ENCODE results near the gene RNF220.
"Not testable (repeated sequence)": the region's sequence is repeated elsewhere in the genome, so short reads cannot be mapped to it uniquely, and the experiment has no call there.

Gene RNF220

DNA sequence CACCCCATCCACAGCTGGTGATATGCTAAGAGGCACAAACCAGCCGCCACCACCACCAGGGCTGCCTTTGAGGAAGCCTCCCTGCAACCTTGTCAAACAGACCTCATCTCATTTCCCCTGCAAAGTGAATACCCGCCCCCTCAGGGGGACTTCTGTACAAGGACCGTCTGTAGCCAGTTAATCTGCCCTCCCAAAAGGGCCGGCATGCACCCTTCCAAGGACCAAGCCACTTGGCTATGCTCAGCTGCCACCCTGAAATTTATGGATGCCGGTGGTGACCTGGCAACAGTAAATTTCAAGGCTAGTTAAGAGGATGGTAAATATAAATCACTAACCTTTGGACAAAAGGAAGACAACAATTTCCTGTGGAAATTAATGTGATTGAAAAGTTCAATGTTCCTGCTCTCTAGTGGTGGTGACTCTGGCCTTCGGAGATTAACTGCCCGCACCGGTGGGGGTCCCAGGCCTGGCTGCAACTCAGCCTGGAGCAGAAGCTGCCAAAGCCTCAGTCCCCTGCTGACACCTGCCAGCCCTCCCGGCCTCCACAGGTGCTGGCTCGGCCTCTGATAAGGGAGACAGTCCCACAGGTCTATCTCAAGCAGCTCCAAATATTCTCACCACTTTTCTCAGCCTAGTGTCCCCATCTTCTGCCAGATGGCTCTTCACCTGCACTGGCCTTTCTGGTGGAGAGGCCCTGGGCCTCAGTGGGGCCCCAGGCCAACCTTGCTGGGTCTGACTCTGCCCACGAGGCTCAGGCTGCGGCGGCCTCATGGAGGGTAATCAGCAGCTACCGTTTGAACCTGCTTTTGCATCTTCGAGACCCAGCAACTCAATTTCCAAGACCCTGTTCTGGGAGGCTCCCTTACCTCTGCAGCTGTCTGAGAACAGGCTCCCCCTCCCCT, 257.0 kb downstream of the RNF220 start:
- DNase-seq = no peak

DNA sequence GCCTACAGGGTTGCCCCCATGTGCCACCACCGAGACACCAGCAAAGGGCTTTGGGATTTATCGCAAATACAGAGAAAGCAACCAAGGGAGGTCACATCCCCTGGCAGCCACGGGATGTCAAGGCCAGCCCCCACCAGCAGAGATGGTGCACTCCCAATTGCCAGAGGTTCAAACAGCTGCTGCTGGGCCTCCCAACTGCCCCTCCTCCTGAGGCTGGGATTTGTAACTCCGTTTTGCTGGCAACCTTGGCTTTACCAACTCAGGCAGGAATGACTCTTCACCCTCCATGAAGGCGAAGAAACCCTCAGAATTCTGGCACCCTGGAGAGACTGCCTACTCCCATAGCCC, 257.6 kb downstream of the RNF220 start:
- no peak for DNase-seq

DNA sequence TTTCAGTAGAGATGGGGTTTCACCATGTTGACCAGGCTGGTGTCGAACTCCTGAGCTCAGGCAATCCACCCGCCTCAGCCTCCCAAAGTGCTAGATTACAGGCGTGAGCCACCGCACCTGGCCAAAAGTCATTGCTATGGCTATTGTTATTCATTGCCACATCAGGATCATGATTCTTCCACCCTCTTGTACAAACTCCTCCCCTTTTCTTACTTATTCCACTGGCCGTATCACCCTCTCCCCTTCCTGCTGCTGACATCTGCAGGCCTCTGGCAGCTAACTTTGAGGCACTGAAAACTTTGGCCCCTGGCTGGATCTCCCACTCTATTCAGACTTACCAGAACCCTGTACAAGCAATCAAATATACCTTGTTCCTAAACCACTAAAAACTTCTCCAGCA, 258.4 kb downstream of the RNF220 start:
- DNase-seq = no peak

GRCh38 chr1:44664730-44665370, 259.8 kb downstream of the RNF220 start:
- DNase-seq = peak; percentile 10

- DNase-seq = not testable (repeated sequence)
These were observed 261.7 kb downstream of the RNF220 start for GRCh38 chr1:44666719-44667118.

DNA sequence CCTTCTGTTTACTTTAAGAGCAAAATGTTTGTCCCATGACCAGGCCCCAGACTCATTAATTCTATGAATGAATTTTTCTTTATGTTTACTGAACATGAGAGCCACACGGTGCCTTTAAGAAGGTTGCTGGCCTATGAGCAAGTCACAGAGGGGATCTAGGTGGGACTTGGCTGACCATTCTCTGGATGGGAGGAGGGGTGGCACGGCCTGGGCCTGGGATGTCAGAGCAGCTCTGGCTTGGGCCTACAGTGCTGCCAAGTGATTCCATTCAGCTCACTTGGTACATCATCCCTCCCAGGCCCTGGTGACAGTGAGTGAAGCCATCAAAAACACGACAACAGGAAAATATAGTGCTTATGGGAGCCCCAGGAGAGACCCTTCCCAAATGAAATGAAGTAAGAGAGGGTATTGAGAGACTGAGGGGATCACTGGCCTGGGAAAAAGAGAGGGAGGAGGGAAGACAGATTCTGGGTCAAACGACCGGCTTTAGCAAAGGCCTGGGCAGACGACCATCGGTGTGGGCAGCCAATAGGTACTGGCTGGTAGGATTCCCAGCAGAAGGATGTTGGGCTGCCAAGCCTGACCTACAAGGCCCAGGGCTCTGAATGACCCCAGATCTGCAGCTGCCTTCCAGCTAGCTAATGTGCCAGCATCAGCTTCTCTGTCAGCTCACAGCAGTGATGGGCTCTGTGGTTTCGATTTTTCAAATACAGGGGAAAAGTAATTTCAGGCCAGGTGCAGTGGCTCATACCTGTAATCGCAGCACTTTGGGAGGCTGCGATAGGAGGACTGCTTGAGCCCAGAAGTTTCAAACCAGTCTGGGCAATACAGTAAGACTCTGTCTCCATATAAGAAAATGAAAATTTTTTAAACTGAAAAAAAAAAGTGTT, 265.9 kb downstream of the RNF220 start:
- no peak for DNase-seq

DNA sequence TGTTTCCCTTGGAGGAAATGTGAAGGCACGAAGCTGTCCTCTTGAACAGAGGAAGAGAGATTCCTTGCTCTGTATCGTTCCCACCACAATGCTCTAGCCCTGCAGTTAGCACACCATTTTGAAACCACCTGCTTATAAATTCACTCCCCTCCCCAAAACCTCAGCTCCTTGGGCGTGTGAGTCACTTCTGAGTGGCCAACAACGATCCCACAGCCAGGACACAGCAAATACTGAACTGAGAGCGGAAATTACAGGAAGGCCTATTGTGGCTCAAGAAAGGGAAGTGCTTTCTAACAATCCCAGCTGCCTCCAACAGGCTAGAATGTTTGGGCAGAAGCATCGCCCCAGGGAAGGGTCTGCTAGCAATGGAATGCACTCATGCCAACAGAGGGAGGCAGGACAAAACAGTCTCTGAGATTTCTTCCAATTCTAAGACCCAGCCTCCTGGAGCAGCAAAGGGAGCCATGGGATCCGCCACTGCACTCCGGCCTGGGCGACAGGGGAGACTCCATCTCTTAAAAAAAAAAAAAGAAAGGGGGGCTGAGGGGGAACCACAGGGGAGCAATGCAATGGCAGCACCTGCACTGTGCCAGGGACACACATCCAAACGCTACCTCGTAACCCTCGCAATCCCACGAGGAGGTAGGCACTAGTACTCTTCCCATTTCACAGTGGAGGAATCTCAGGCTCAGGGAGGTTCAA, 267.4 kb downstream of the RNF220 start:
- DNase-seq = peak; percentile 37

DNA sequence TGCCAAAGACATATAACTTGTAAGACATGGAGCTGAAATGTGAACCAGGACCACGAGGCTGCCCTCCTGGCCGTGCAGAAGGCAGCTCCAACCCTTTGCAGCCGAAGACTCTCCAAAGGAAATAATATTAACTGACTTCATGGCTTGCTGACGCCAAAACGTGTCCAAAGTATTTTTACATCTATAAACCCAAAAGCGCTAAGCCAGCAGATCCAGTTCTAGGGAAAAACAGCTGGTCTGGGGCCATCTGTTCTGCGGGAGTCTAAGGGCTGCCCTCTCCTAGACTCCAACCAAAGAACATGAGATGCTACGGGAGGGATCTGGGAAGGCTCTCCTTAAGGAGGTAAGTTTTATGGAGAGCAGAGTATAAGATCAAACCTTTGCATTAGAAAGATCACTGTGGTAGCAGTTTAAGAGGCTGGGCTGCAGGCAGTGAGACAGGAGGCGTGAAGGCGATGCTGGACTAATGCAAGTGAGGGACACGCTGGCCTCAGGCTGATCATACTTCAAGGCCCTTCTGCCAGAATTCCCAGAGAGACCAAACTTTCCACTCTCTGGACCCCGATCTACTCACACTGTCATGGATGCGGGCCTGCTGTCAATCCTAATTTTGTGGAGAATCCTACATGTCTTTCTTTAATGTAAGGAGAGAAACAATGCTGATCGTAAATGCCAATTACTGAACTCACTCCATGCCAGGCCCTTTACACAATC, 268.1 kb downstream of the RNF220 start:
- no peak for DNase-seq

- DNase-seq = no peak
These were observed 268.6 kb downstream of the RNF220 start for GRCh38 chr1:44673675-44674112.

DNA sequence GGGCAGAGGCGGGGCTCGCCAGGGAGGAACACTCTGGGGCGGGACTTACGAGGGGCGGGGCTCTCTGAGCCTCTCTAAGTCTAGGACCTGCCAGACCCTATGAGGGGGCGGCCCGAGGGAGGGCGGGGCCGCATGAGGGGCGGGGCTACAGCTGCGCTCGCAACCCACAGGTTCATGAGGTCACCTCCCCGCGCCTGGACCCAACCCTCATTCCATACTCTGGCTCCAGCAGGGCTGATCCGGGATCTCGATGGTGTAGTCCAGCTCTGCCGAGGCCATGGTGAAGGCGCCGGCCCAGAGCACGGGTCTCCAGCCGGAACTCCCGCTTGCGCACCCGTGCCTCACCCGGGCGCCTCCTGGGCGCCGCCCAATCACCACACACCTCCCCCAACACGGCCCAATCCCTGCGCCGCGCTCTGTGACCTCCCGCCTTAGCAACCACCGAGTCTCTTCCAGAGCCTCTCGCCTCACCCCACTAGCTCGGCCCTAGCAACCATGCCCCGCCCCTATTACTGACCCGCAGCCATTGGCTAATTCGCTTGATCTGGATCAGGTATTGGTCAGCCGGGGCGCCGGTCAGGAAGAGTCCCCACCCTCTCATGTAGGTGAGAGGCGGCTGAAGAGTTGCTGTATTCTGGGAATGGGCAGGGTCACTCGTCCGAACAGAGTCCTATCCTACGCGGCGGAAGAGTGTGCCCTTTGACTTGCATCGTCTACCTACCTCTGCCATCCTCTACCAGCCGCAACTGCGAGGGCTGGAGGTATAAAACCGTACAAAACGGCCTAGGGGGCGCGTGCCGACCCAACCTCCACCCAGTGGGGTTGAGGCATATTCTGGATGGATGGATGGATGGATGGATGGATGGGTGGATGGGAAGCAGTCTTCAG, 269.3 kb downstream of the RNF220 start, which contains the start of the genes ARMH1 and TMEM53:
TSS of gene ARMH1 (plus strand) at position 602 of the 888 bp plus-strand sequence. CDS start 14,984 bp downstream, outside the sequence.
TSS of gene TMEM53 (minus strand) at position 369 of the 888 bp plus-strand sequence. CDS start at position 279, 90 bp downstream.
- DNase-seq = peak; percentile 99

DNA sequence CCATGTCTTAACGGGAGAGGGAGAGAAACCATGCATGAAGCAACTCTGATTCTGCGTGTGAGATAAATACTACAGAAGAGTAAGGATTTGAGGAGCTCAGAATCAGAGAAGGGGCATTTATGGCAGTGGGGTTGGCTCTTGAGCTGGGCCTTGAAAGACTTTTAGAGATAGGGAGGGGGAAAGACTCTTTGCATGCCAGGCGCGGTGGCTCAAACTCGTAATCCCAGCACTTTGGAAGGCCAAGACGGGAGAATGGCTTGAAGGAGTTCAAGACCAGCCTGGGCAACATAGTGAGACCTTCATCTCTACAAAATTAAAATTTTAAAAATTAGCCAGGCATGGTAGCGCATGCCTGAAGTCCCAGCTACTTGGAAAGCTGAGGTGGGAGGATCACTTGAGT, 270.1 kb downstream of the RNF220 start:
- DNase-seq = no peak

DNA sequence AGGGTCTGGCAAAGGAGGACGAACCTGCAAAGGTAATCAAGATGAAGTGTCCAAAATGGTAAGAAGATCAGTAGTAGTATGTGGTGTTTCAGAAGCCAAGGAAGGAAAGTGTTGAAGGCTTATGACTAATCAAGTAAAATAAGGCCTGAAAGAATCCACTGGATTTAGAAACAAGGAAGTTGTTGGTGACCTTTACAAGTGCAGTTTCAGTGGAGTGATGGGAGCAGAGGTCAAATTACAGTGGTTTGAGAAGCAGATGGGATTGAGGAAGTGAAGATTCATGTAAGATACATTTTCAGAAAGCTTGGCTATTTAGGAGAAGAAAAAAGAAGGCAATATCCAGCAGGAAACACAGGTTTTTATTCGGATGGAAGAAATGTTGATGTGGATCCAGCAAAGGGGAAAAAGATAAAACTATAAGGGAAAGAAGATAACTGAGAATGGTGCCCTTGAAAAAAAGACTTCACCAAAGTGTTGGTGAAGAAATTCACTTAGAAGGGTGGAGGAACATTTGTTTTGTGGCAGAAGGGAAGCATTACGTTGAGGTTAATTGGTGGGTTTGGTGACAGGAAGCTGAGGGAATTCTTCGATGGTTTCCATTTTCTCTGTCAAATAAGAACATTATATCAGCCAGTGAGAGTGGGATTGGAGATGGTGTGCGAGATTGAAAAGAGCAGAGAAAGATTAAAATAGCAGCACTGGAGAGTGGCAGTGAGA, 271.6 kb downstream of the RNF220 start:
- no peak for DNase-seq

DNA sequence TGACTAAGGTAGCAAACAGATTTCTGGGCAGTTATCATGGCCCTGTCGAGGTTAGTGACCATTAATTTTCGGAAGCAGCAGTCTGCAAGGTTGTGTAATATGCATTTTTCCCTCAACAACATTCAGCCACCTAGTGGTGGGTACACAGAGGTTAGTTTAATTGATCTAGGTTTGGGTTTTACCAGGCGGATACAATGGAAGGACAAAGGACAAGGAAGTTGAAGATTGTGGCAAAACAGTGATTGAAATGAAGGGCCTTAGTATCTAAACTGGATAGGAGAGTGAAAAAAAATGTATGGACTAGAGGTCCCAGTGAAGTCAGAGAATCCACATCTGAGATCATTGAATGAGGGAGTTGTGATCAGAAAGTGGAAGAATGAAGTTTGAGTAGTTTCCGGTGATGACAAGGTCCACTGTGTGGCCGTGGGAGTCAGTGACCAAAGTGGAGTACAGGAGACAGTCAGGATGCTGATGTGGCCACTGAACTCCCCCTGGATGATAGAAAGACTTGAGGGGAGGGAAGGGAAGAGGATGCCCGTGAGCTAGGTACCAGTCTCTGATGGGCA, 272.2 kb downstream of the RNF220 start:
- DNase-seq = peak; percentile 46

- DNase-seq = no peak
These were observed 273.1 kb downstream of the RNF220 start for GRCh38 chr1:44678120-44678519.

- DNase-seq = no peak
These were observed 273.6 kb downstream of the RNF220 start for GRCh38 chr1:44678626-44679025.

GRCh38 chr1:44679468-44679867, 274.4 kb downstream of the RNF220 start:
- DNase-seq = no peak

GRCh38 chr1:44681905-44682882, 277.1 kb downstream of the RNF220 start:
- no peak for DNase-seq

GRCh38 chr1:44682883-44683265, 277.8 kb downstream of the RNF220 start:
- no peak for DNase-seq

Measured in CD4-positive, alpha-beta T cell treated with Interleukin-17A for 1 hour (primary cell).